T-cell (primary cell): ENCODE results near the gene LY86. TPM values are rescaled to one million over a fixed set of nuclear protein-coding genes. Genes with fewer than 3 reads are reported as not detected.

Experiments used
- ATAC-seq, 4 experiments: fragments of 200-7000 bp in 3 of 4; fragments of 150-1000 bp in 1 of 4; cut with Tn5 transposase; replicated peaks in 1 of 4; 1 replicate in 3 of 4; 2 replicates in 1 of 4; pipeline ENCODE4 v1.10.0; 2021; ENCODE audit warnings: moderate library complexity in 3 of 4, mild to moderate bottlenecking in 2 of 4, moderate number of reproducible peaks in 1 of 4
- CTCF ChIA-PET, 2 donors: fragments of 300-600 bp; sonication (Branson Sonifier 250); formaldehyde crosslinking; loops; one replicate each; lab custom pipeline; 2022; ENCODE audit warnings: antibody characterized with exemption in 2 of 2; lab: Charles Lee
- POLR2A ChIA-PET, 2 donors: fragments of 300-600 bp; sonication (Branson Sonifier 250); formaldehyde crosslinking; loops; one replicate each; lab custom pipeline; 2022; ENCODE audit warnings: antibody characterized with exemption in 2 of 2; lab: Charles Lee
- DNase-seq, 35 experiments: peaks; one replicate each; pipeline versions ENCODE4 v3.0.0 to v3.0.0-alpha.2; 2013 to 2023
- H3K27ac ChIP-seq: one replicate; pipeline ENCODE4 v1.5.1; 2013; ENCODE audit warnings: low read length
- H3K27me3 ChIP-seq, 2 experiments: replicated peaks in 1 of 2; 1 replicate in 1 of 2; 2 replicates in 1 of 2; pipeline versions ENCODE4 v1.6.1 to v1.7.0; 2013; ENCODE audit warnings: low read length in 1 of 2, mixed read lengths in 1 of 2; ENCODE audit not compliant: control insufficient read depth in 2 of 2, insufficient read depth in 2 of 2; ENCODE audit errors: extremely low read depth in 1 of 2
- H3K36me3 ChIP-seq, 2 donors: 1 replicate in 1 of 2; 2 replicates in 1 of 2; pipeline versions ENCODE4 v1.6.1 to v1.7.0; 2013; ENCODE audit warnings: low read length in 1 of 2; ENCODE audit not compliant: control insufficient read depth in 2 of 2, insufficient read depth in 1 of 2; ENCODE audit errors: extremely low read depth in 1 of 2
- H3K4me1 ChIP-seq, 2 experiments: 1 replicate in 1 of 2; 2 replicates in 1 of 2; pipeline versions ENCODE4 v1.6.1 to v1.7.0; 2013; ENCODE audit warnings: low read length in 2 of 2, mixed read lengths in 1 of 2; ENCODE audit not compliant: insufficient read depth in 2 of 2, control insufficient read depth in 1 of 2; ENCODE audit errors: extremely low read depth in 1 of 2
- H3K4me3 ChIP-seq, 2 donors: 1 replicate in 1 of 2; 2 replicates in 1 of 2; pipeline versions ENCODE4 v1.5.1 to v1.7.0; 2013; ENCODE audit warnings: mild to moderate bottlenecking in 2 of 2, low read length in 1 of 2, moderate library complexity in 1 of 2; ENCODE audit not compliant: control insufficient read depth in 1 of 2; ENCODE audit errors: extremely low read depth in 1 of 2
- H3K9me3 ChIP-seq: 2 replicates; pipeline ENCODE4 v1.7.0; 2013
- H3K27ac Mint-ChIP-seq, 2 donors: one replicate each; pipeline ENCODE4 v1.8.0; 2020 to 2021; ENCODE audit warnings: mild to moderate bottlenecking in 2 of 2, mixed read lengths in 2 of 2
- H3K27me3 Mint-ChIP-seq, 2 donors: one replicate each; pipeline ENCODE4 v1.8.0; 2021 to 2022; ENCODE audit warnings: mixed read lengths in 2 of 2
- H3K36me3 Mint-ChIP-seq: one replicate; pipeline ENCODE4 v1.8.0; 2021; ENCODE audit warnings: mixed read lengths
- H3K4me1 Mint-ChIP-seq, 3 donors: one replicate each; pipeline ENCODE4 v1.8.0; 2020 to 2022; ENCODE audit warnings: mixed read lengths in 3 of 3, mild to moderate bottlenecking in 1 of 3
- H3K4me3 Mint-ChIP-seq, 3 donors: one replicate each; pipeline ENCODE4 v1.8.0; 2020 to 2022; ENCODE audit warnings: mild to moderate bottlenecking in 3 of 3, mixed read lengths in 3 of 3, moderate library complexity in 3 of 3
- H3K9me3 Mint-ChIP-seq, 3 donors: one replicate each; pipeline ENCODE4 v1.8.0; 2020 to 2022; ENCODE audit warnings: mixed read lengths in 3 of 3
- WGBS: methylation state at CpG from one replicate; pipeline ENCODE4 v1.1.5; 2013; ENCODE audit warnings: missing lambda C conversion rate; ENCODE audit not compliant: insufficient coverage; 5-methylcytosine and 5-hydroxymethylcytosine counted together
- total RNA-seq, 35 experiments: library from RNA in 6 of 35; stranded (reverse) in 6 of 35; fragments of 120-200 nt in 1 of 35; gene quantifications; one replicate each; pipeline versions ENCODE4 v1.2.1 to v1.2.4 and lab custom pipeline; 2013 to 2026

LY86 gene
- total RNA-seq, 5 donors from 2014 or later (not counting 1 experiment from before 2014, with no cell fraction given) = 0.54 to 3.6 (median 2.5) TPM

- no peaks in the 10 kb centered on the region for H3K9me3 ChIP-seq
- ChIA-PET CTCF (interaction anchor here in 1 of 2 donors (0.9 kb wide), 1 partner anchor 51 kb away, joined by 3 read pairs; no protein-coding TSS in a partner anchor), POLR2A (no interaction called here)
- WGBS = 65% methylated on average over 6 of the region's 7 CpGs
- ATAC-seq = no peak
- Mint-ChIP-seq H3K27ac (no peak overlapping the region), H3K4me1 (peaks cover 3 to 9% (median 5%) of the 10 kb centered on the region in 3 donors), H3K9me3 (no peaks in the 10 kb centered on the region), H3K27me3 (peaks cover 0 to 1% of the 10 kb centered on the region in 2 donors), H3K36me3 (no peaks in the 10 kb centered on the region), H3K4me3 (no peak overlapping the region)
- no peak overlapping the region for H3K4me3 ChIP-seq
- peaks cover 0 to 6% of the 10 kb centered on the region in 2 experiments for H3K27me3 ChIP-seq
- no peaks in the 10 kb centered on the region for H3K36me3 ChIP-seq
- no peak for DNase-seq
- no peak overlapping the region for H3K27ac ChIP-seq
- H3K4me1 ChIP-seq = peaks cover 0 to 4% of the 10 kb centered on the region in 2 experiments
Measured at GRCh38 chr6:6557886-6558285, 30.6 kb upstream of the LY86 start.

GRCh38 chr6:6559994-6560570, 28.4 kb upstream of the LY86 start:
- 57% methylated on average over 6 of the region's 6 CpGs for WGBS
- no peaks in the 10 kb centered on the region for H3K9me3 ChIP-seq
- H3K4me1 Mint-ChIP-seq = peaks cover 5 to 9% (median 8%) of the 10 kb centered on the region in 3 donors
- ChIA-PET CTCF (no interaction called here), POLR2A (interaction anchor here in 1 of 2 donors (0.6 to 1.0 kb wide), 2 partner anchors 75 to 720 kb away, joined by 4 to 8 read pairs; no protein-coding TSS in a partner anchor)
- H3K27ac ChIP-seq = no peak overlapping the region
- ATAC-seq (no peak), DNase-seq (no peak)
- H3K27me3 ChIP-seq = peaks cover 0 to 10% of the 10 kb centered on the region in 2 experiments
- no peak overlapping the region for H3K4me3 Mint-ChIP-seq
- H3K9me3 Mint-ChIP-seq = no peaks in the 10 kb centered on the region
- no peak overlapping the region for H3K4me3 ChIP-seq
- H3K36me3 Mint-ChIP-seq = no peaks in the 10 kb centered on the region
- no peaks in the 10 kb centered on the region for H3K27me3 Mint-ChIP-seq
- H3K27ac Mint-ChIP-seq = no peak overlapping the region
- H3K36me3 ChIP-seq = no peaks in the 10 kb centered on the region
- peaks cover 0 to 4% of the 10 kb centered on the region in 2 experiments for H3K4me1 ChIP-seq

GRCh38 chr6:6560909-6561308, 27.6 kb upstream of the LY86 start:
- ChIA-PET POLR2A (no interaction called here), CTCF (interaction anchor here in 1 of 2 donors (0.6 kb wide), 1 partner anchor 24 kb away, joined by 12 read pairs; no protein-coding TSS in a partner anchor)
- no CpG with 5 or more reads among the region's 3 CpGs for WGBS
- H3K4me1 Mint-ChIP-seq = peaks cover 5 to 9% (median 8%) of the 10 kb centered on the region in 3 donors
- Histone ChIP-seq H3K4me3 (no peak overlapping the region), H3K27ac (no peak overlapping the region), H3K36me3 (no peaks in the 10 kb centered on the region), H3K4me1 (peaks cover 0 to 4% of the 10 kb centered on the region in 2 experiments), H3K9me3 (no peaks in the 10 kb centered on the region), H3K27me3 (peaks cover 0 to 10% of the 10 kb centered on the region in 2 experiments)
- H3K27ac Mint-ChIP-seq = no peak overlapping the region
- no peaks in the 10 kb centered on the region for H3K27me3 Mint-ChIP-seq
- ATAC-seq (no peak), DNase-seq (no peak)
- H3K4me3 Mint-ChIP-seq = no peak overlapping the region
- H3K9me3 Mint-ChIP-seq = no peaks in the 10 kb centered on the region
- H3K36me3 Mint-ChIP-seq = no peaks in the 10 kb centered on the region

GRCh38 chr6:6564154-6564553, 24.4 kb upstream of the LY86 start:
- H3K9me3 ChIP-seq = no peaks in the 10 kb centered on the region
- peaks cover 0 to 3% of the 10 kb centered on the region in 2 donors for H3K36me3 ChIP-seq
- ChIA-PET CTCF (no interaction called here), POLR2A (no interaction called here)
- Mint-ChIP-seq H3K9me3 (no peaks in the 10 kb centered on the region), H3K36me3 (no peaks in the 10 kb centered on the region), H3K4me1 (peaks cover 0 to 5% (median 2%) of the 10 kb centered on the region in 3 donors), H3K27ac (no peak overlapping the region), H3K4me3 (no peak overlapping the region), H3K27me3 (peaks cover 0 to 3% of the 10 kb centered on the region in 2 donors)
- DNase-seq (no peak), ATAC-seq (no peak)
- no peak overlapping the region for H3K4me3 ChIP-seq
- H3K4me1 ChIP-seq = no peaks in the 10 kb centered on the region
- peaks cover 0 to 4% of the 10 kb centered on the region in 2 experiments for H3K27me3 ChIP-seq
- WGBS = no CpG with 5 or more reads among the region's 5 CpGs
- H3K27ac ChIP-seq = no peak overlapping the region

DNA sequence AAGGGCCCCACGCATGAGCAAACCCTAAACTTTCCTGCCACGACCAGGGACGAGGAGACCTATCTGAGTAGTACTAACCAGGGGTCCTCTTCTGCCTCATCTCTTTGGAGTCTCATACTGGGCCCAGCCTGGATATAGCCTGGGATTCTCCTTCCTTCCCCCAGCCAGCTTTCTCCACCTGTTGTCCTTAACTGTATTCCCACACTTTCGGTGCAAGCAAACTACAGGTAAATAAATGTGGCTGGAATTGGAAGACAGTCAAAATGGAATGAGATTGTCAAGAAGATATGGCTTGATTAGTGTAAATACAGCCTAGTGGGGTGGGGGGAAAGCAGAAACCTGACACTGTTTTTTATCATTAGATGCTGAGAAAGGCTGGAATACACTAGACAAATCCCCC, 23.5 kb upstream of the LY86 start:
- CTCF ChIA-PET = no interaction called here
- peaks cover 0 to 4% of the 10 kb centered on the region in 2 experiments for H3K27me3 ChIP-seq
- no peaks in the 10 kb centered on the region for H3K9me3 Mint-ChIP-seq

DNA sequence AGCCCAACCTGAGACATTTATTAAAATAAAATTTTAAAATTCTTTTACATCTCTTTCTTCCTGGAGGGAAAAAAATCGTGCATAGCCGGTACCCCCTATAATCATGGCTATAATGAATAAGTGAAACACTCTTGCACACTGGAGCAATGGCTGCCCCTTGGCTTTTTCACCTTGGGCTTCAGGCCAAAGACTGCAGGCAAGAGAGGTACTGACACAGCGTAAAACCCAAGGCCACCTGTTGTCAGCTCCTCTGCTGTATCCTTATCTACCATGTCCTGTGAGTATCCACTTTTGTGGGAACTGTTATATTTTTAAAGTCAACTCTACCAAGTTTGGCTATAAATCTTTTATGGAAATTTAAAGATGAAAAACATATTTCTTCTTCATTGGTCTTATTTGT, 23.0 kb upstream of the LY86 start:
- no CpG with 5 or more reads among the region's 3 CpGs for WGBS
- Histone ChIP-seq H3K4me3 (no peak overlapping the region), H3K27me3 (peaks cover 0 to 4% of the 10 kb centered on the region in 2 experiments), H3K4me1 (no peaks in the 10 kb centered on the region), H3K27ac (no peak overlapping the region), H3K9me3 (no peaks in the 10 kb centered on the region), H3K36me3 (peaks cover 0 to 3% of the 10 kb centered on the region in 2 donors)
- peaks cover 0 to 5% (median 2%) of the 10 kb centered on the region in 3 donors for H3K4me1 Mint-ChIP-seq
- DNase-seq (no peak), ATAC-seq (no peak)
- ChIA-PET POLR2A (no interaction called here), CTCF (no interaction called here)
- H3K36me3 Mint-ChIP-seq = no peaks in the 10 kb centered on the region
- peaks cover 0 to 3% of the 10 kb centered on the region in 2 donors for H3K27me3 Mint-ChIP-seq
- no peak overlapping the region for H3K4me3 Mint-ChIP-seq
- H3K9me3 Mint-ChIP-seq = no peaks in the 10 kb centered on the region
- no peak overlapping the region for H3K27ac Mint-ChIP-seq

More for the DNA sequence above, 23.5 kb upstream of the LY86 start:
- DNase-seq = no peak
- Histone ChIP-seq H3K4me1 (no peaks in the 10 kb centered on the region), H3K27ac (no peak overlapping the region), H3K4me3 (no peak overlapping the region), H3K36me3 (peaks cover 0 to 3% of the 10 kb centered on the region in 2 donors), H3K9me3 (no peaks in the 10 kb centered on the region)
- H3K27me3 Mint-ChIP-seq = peaks cover 0 to 3% of the 10 kb centered on the region in 2 donors
- H3K4me1 Mint-ChIP-seq = peaks cover 0 to 5% (median 2%) of the 10 kb centered on the region in 3 donors
- no peak overlapping the region for H3K4me3 Mint-ChIP-seq
- WGBS = 90% methylated on average over 3 of the region's 4 CpGs
- no peak overlapping the region for H3K27ac Mint-ChIP-seq
- POLR2A ChIA-PET = no interaction called here
- ATAC-seq = no peak
- no peaks in the 10 kb centered on the region for H3K36me3 Mint-ChIP-seq
